ENCODE measurements around the gene CORO1C. TPM values are rescaled to one million over a fixed set of nuclear protein-coding genes. Genes with fewer than 3 reads are reported as not detected.

CORO1C gene
- total RNA-seq, 2 experiments from 2014 or later, result 30.9 to 35.7 TPM

- H3K4me3 Mint-ChIP-seq, result peak overlapping the region; percentile 78
Observed at GRCh38 chr12:108728820-108729611, 2.3 kb downstream of the CORO1C start.

GRCh38 chr12:108727868-108728735, 3.2 kb downstream of the CORO1C start:
- CTCF ChIA-PET, result no interaction called here
- Mint-ChIP-seq H3K4me3 (no peak overlapping the region), H3K36me3 (ENCODE audit: low read depth) (peaks cover 8% of the 10 kb centered on the region)

More at GRCh38 chr12:108728820-108729611, 2.3 kb downstream of the CORO1C start:
- ChIA-PET POLR2A (no interaction called here), CTCF (no interaction called here)
- Mint-ChIP-seq H3K4me1 (peaks cover 42% of the 10 kb centered on the region), H3K9me3 (no peaks in the 10 kb centered on the region), H3K36me3 (ENCODE audit: low read depth) (peaks cover 8% of the 10 kb centered on the region), H3K27ac (no peak overlapping the region), H3K27me3 (peaks cover 16% of the 10 kb centered on the region)
- DNase-seq, result no peak

GRCh38 chr12:108727161-108727560, 4.2 kb downstream of the CORO1C start:
- no peak for DNase-seq
- Mint-ChIP-seq H3K36me3 (ENCODE audit: low read depth) (peaks cover 8% of the 10 kb centered on the region), H3K9me3 (no peaks in the 10 kb centered on the region), H3K4me1 (peaks cover 46% of the 10 kb centered on the region), H3K27me3 (peaks cover 16% of the 10 kb centered on the region), H3K4me3 (no peak overlapping the region), H3K27ac (no peak overlapping the region)
- POLR2A ChIA-PET, result interaction anchor here (0.6 to 1.2 kb wide), 2 partner anchors 32 to 504 kb away, joined by 3 read pairs; no protein-coding TSS in a partner anchor
- CTCF ChIA-PET, result no interaction called here

More at GRCh38 chr12:108727868-108728735, 3.2 kb downstream of the CORO1C start:
- H3K9me3 Mint-ChIP-seq, result no peaks in the 10 kb centered on the region
- H3K4me1 Mint-ChIP-seq, result peaks cover 50% of the 10 kb centered on the region
- no peak overlapping the region for H3K27ac Mint-ChIP-seq
- POLR2A ChIA-PET, result interaction anchor here (1.2 kb wide), 1 partner anchor 33 kb away, joined by 3 read pairs; no protein-coding TSS in a partner anchor
- no peak for DNase-seq
- peaks cover 16% of the 10 kb centered on the region for H3K27me3 Mint-ChIP-seq

- H3K27ac Mint-ChIP-seq, result no peak overlapping the region
- peaks cover 16% of the 10 kb centered on the region for H3K27me3 Mint-ChIP-seq
- peaks cover 8% of the 10 kb centered on the region for H3K36me3 Mint-ChIP-seq (ENCODE audit: low read depth)
- ChIA-PET POLR2A (interaction anchor here (1.0 kb wide), 1 partner anchor 34 kb away, joined by 3 read pairs; no protein-coding TSS in a partner anchor), CTCF (interaction anchor here (1.0 to 1.3 kb wide), 2 partner anchors 38 to 106 kb away, joined by 3 to 4 read pairs; no protein-coding TSS in a partner anchor)
- H3K9me3 Mint-ChIP-seq, result no peaks in the 10 kb centered on the region
- H3K4me3 Mint-ChIP-seq, result no peak overlapping the region
- H3K4me1 Mint-ChIP-seq, result peaks cover 35% of the 10 kb centered on the region
- DNase-seq, result no peak
Observed at GRCh38 chr12:108724890-108725151, 6.5 kb downstream of the CORO1C start.

GRCh38 chr12:108724054-108724889, 7.0 kb downstream of the CORO1C start:
- peaks cover 8% of the 10 kb centered on the region for H3K36me3 Mint-ChIP-seq (ENCODE audit: low read depth)
- H3K27ac Mint-ChIP-seq, result no peak overlapping the region
- peaks cover 14% of the 10 kb centered on the region for H3K27me3 Mint-ChIP-seq
- peaks cover 30% of the 10 kb centered on the region for H3K4me1 Mint-ChIP-seq
- POLR2A ChIA-PET, result interaction anchor here (1.0 kb wide), 1 partner anchor 33 kb away, joined by 3 read pairs; no protein-coding TSS in a partner anchor
- no peaks in the 10 kb centered on the region for H3K9me3 Mint-ChIP-seq
- no peak for DNase-seq
- CTCF ChIA-PET, result interaction anchor here (1.3 kb wide), 1 partner anchor 37 kb away, joined by 4 read pairs; no protein-coding TSS in a partner anchor
- no peak overlapping the region for H3K4me3 Mint-ChIP-seq

- peaks cover 8% of the 10 kb centered on the region for H3K27me3 Mint-ChIP-seq
- no peak overlapping the region for H3K27ac Mint-ChIP-seq
- no peak for DNase-seq
- peaks cover 26% of the 10 kb centered on the region for H3K4me1 Mint-ChIP-seq
- H3K4me3 Mint-ChIP-seq, result no peak overlapping the region
- H3K36me3 Mint-ChIP-seq (ENCODE audit: low read depth), result peaks cover 6% of the 10 kb centered on the region
- ChIA-PET CTCF (no interaction called here), POLR2A (no interaction called here)
- H3K9me3 Mint-ChIP-seq, result no peaks in the 10 kb centered on the region
Observed at GRCh38 chr12:108722992-108723766, 8.1 kb downstream of the CORO1C start.

- no peak overlapping the region for H3K4me3 Mint-ChIP-seq
- CTCF ChIA-PET, result no interaction called here
- POLR2A ChIA-PET, result interaction anchor here (0.7 kb wide), 1 partner anchor 27 kb away, joined by 3 read pairs; no protein-coding TSS in a partner anchor
- H3K27me3 Mint-ChIP-seq, result peaks cover 3% of the 10 kb centered on the region
- H3K27ac Mint-ChIP-seq, result no peak overlapping the region
- no peak for DNase-seq
- H3K9me3 Mint-ChIP-seq, result no peaks in the 10 kb centered on the region
- H3K4me1 Mint-ChIP-seq, result peaks cover 26% of the 10 kb centered on the region
- H3K36me3 Mint-ChIP-seq (ENCODE audit: low read depth), result no peaks in the 10 kb centered on the region
Observed at GRCh38 chr12:108722463-108722862, 8.9 kb downstream of the CORO1C start.

- H3K9me3 Mint-ChIP-seq, result no peaks in the 10 kb centered on the region
- H3K4me3 Mint-ChIP-seq, result no peak overlapping the region
- no peak overlapping the region for H3K27ac Mint-ChIP-seq
- ChIA-PET POLR2A (interaction anchor here (0.7 kb wide), 1 partner anchor 26 kb away, joined by 3 read pairs; no protein-coding TSS in a partner anchor), CTCF (interaction anchor here (0.6 kb wide), 1 partner anchor 1046 kb away, joined by 4 read pairs; no protein-coding TSS in a partner anchor)
- H3K27me3 Mint-ChIP-seq, result no peaks in the 10 kb centered on the region
- DNase-seq, result no peak
- H3K36me3 Mint-ChIP-seq (ENCODE audit: low read depth), result no peaks in the 10 kb centered on the region
- H3K4me1 Mint-ChIP-seq, result peaks cover 26% of the 10 kb centered on the region
Observed at GRCh38 chr12:108721824-108722223, 9.5 kb downstream of the CORO1C start.

GRCh38 chr12:108720757-108721514, 10.4 kb downstream of the CORO1C start:
- H3K9me3 Mint-ChIP-seq, result no peaks in the 10 kb centered on the region
- ChIA-PET CTCF (interaction anchor here (0.6 kb wide), 1 partner anchor 1045 kb away, joined by 4 read pairs; no protein-coding TSS in a partner anchor), POLR2A (no interaction called here)
- peaks cover 26% of the 10 kb centered on the region for H3K4me1 Mint-ChIP-seq
- no peaks in the 10 kb centered on the region for H3K36me3 Mint-ChIP-seq (ENCODE audit: low read depth)
- no peak overlapping the region for H3K4me3 Mint-ChIP-seq
- no peak for DNase-seq
- H3K27me3 Mint-ChIP-seq, result no peaks in the 10 kb centered on the region
- no peak overlapping the region for H3K27ac Mint-ChIP-seq

- Mint-ChIP-seq H3K27ac (no peak overlapping the region), H3K4me3 (no peak overlapping the region), H3K36me3 (ENCODE audit: low read depth) (no peaks in the 10 kb centered on the region), H3K9me3 (no peaks in the 10 kb centered on the region), H3K27me3 (no peaks in the 10 kb centered on the region), H3K4me1 (peaks cover 1% of the 10 kb centered on the region)
- POLR2A ChIA-PET, result no interaction called here
- CTCF ChIA-PET, result no interaction called here
- no peak for DNase-seq
Observed at GRCh38 chr12:108717243-108717642, 14.1 kb downstream of the CORO1C start.

GRCh38 chr12:108714866-108715265, 16.5 kb downstream of the CORO1C start:
- no peak overlapping the region for H3K4me3 Mint-ChIP-seq
- CTCF ChIA-PET, result no interaction called here
- H3K27ac Mint-ChIP-seq, result no peak overlapping the region
- POLR2A ChIA-PET, result no interaction called here
- H3K4me1 Mint-ChIP-seq, result no peaks in the 10 kb centered on the region
- no peaks in the 10 kb centered on the region for H3K9me3 Mint-ChIP-seq
- no peaks in the 10 kb centered on the region for H3K36me3 Mint-ChIP-seq (ENCODE audit: low read depth)
- no peak for DNase-seq
- H3K27me3 Mint-ChIP-seq, result no peaks in the 10 kb centered on the region

Measured in activated CD4-positive, alpha-beta memory T cell treated with anti-CD3 and anti-CD28 coated beads, Interleukin-2, amount 10 ng/mL, durations not matched to agents 7 days and 5 days (primary cell).